Measurements from ENCODE around the gene HSPA12A. TPM values are rescaled to one million over a fixed set of nuclear protein-coding genes. Genes with fewer than 3 reads are reported as not detected.
"Not testable (repeated sequence)": the region's sequence is repeated elsewhere in the genome, so short reads cannot be mapped to it uniquely, and the experiment has no call there.

HSPA12A gene
- total RNA-seq, 2 experiments from 2014 or later: 0.49 TPM; not detected in 1

DNA sequence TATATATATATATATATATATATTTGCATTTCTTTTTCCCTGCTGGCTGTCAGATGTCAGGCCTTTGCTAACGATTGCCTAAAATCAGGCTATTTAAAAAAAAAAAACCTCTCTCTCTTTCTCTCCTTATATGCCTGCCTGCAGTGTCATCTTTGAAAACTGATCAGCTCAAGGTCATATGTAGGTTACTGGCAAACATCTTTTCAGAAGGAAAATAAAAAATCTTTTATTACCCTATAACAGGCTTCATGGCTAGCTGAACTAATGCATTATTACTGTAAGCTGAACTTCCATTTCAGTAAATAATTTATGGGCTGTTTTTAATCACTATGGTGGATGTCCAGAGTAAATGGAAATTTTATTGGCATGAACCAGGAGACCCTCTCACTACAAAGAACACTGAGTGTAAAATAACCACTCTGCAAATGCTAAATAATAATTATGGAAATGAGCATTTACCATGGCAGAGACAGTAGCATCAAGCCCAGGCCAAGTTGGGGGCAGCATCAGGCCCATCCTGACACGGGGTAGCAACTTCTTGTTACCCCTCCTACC lies 29.3 kb downstream of the HSPA12A start:
- no peaks in the 10 kb centered on the region for H3K36me3 ChIP-seq (ENCODE audit: insufficient read depth, low read length)
- intact Hi-C loops (cut with DNase I, micrococcal nuclease): no loop called here
- no peak for DNase-seq
- CTCF ChIA-PET: no interaction called here
- TF ChIP-seq, protein P1, sequence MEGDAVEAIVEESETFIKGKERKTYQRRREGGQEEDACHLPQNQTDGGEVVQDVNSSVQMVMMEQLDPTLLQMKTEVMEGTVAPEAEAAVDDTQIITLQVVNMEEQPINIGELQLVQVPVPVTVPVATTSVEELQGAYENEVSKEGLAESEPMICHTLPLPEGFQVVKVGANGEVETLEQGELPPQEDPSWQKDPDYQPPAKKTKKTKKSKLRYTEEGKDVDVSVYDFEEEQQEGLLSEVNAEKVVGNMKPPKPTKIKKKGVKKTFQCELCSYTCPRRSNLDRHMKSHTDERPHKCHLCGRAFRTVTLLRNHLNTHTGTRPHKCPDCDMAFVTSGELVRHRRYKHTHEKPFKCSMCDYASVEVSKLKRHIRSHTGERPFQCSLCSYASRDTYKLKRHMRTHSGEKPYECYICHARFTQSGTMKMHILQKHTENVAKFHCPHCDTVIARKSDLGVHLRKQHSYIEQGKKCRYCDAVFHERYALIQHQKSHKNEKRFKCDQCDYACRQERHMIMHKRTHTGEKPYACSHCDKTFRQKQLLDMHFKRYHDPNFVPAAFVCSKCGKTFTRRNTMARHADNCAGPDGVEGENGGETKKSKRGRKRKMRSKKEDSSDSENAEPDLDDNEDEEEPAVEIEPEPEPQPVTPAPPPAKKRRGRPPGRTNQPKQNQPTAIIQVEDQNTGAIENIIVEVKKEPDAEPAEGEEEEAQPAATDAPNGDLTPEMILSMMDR (IDR thresholded peaks at IDR 0.05): no peak
- Mint-ChIP-seq H3K4me1 (ENCODE audit: low read depth) (no peaks in the 10 kb centered on the region), H3K4me3 (no peak overlapping the region), H3K27me3 (peaks cover 81% of the 10 kb centered on the region), H3K36me3 (ENCODE audit: low read depth) (no peaks in the 10 kb centered on the region), H3K27ac (no peak overlapping the region), H3K9me3 (no peaks in the 10 kb centered on the region)
- no peaks in the 10 kb centered on the region for H3K4me1 ChIP-seq (ENCODE audit: insufficient read depth, low read length)
- POLR2A ChIA-PET: no interaction called here
- H3K27ac ChIP-seq (ENCODE audit: low read depth in 1 of 2, low read length in 2 of 2): no peak overlapping the region
- H3K9me3 ChIP-seq (ENCODE audit: control insufficient read depth in 1 of 2, insufficient read depth in 1 of 2, low read length in 2 of 2): peaks cover 0 to 4% of the 10 kb centered on the region in 2 experiments
- H3K27me3 ChIP-seq (ENCODE audit: control insufficient read depth in 1 of 2, insufficient read depth in 2 of 2, low read length in 2 of 2): peaks cover 17 to 36% of the 10 kb centered on the region in 2 experiments
- no peak for ATAC-seq (ENCODE audit: poor library complexity)
- H3K4me3 ChIP-seq (ENCODE audit: low read length): no peak overlapping the region

DNA sequence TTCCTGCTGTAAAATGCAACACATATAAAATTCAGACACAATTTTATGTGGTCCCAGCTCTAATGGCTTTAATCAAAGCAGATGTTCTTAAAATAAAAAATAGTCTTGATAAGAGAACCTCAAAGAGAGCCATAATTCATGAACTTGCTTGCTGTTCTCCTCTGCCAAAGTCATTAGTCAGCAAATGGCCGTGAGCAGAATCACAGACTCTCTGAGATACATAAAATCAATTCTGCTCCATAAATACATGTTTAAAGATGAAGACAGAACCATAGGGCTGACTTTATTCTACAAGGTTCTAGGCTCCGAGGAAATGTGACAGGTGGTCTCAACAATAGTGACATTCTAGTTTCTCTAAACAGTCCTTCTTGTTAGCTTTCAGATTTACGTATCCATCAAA lies 29.8 kb downstream of the HSPA12A start:
- H3K4me3 Mint-ChIP-seq: no peak overlapping the region
- ChIA-PET POLR2A (no interaction called here), CTCF (no interaction called here)
- Histone ChIP-seq H3K27ac (ENCODE audit: low read depth in 1 of 2, low read length in 2 of 2) (no peak overlapping the region), H3K4me3 (ENCODE audit: low read length) (no peak overlapping the region), H3K9me3 (ENCODE audit: control insufficient read depth in 1 of 2, insufficient read depth in 1 of 2, low read length in 2 of 2) (peaks cover 0 to 4% of the 10 kb centered on the region in 2 experiments), H3K27me3 (ENCODE audit: control insufficient read depth in 1 of 2, insufficient read depth in 2 of 2, low read length in 2 of 2) (peaks cover 14 to 34% of the 10 kb centered on the region in 2 experiments), H3K4me1 (ENCODE audit: insufficient read depth, low read length) (no peaks in the 10 kb centered on the region), H3K36me3 (ENCODE audit: insufficient read depth, low read length) (no peaks in the 10 kb centered on the region)
- H3K9me3 Mint-ChIP-seq: no peaks in the 10 kb centered on the region
- no peak for DNase-seq
- no peaks in the 10 kb centered on the region for H3K36me3 Mint-ChIP-seq (ENCODE audit: low read depth)
- no peak for ATAC-seq (ENCODE audit: poor library complexity)
- H3K27ac Mint-ChIP-seq: no peak overlapping the region
- peaks cover 83% of the 10 kb centered on the region for H3K27me3 Mint-ChIP-seq
- intact Hi-C loops (cut with DNase I, micrococcal nuclease): no loop called here
- TF ChIP-seq, protein P1 (IDR thresholded peaks at IDR 0.05): no peak
- no peaks in the 10 kb centered on the region for H3K4me1 Mint-ChIP-seq (ENCODE audit: low read depth)

DNA sequence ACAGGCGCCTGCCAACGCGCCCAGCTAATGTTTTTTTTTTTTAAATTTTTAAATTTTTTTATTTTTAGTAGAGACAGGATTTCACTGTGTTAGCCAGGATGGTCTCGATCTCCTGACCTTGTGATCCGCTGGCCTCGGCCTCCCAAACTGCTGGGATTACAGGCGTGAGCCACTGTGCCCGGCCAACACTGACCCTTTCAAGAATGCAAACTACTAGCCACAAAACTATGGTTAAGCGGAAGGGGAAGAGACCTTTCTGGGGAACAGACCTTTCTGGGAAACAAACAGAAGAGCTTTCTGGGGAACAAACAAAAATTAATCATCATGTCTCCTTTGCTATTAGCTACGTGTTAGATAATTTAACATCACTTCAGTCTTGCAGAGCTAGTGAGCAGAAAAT lies 30.6 kb downstream of the HSPA12A start:
- H3K9me3 ChIP-seq (ENCODE audit: control insufficient read depth in 1 of 2, insufficient read depth in 1 of 2, low read length in 2 of 2); CTCF ChIA-PET; H3K27ac Mint-ChIP-seq; H3K27ac ChIP-seq (ENCODE audit: low read depth in 1 of 2, low read length in 2 of 2); H3K4me3 ChIP-seq (ENCODE audit: low read length); intact Hi-C loops (cut with DNase I, micrococcal nuclease); H3K36me3 Mint-ChIP-seq (ENCODE audit: low read depth); ATAC-seq (ENCODE audit: poor library complexity); H3K36me3 ChIP-seq (ENCODE audit: insufficient read depth, low read length); H3K4me1 ChIP-seq (ENCODE audit: insufficient read depth, low read length); H3K4me1 Mint-ChIP-seq (ENCODE audit: low read depth); H3K9me3 Mint-ChIP-seq; H3K4me3 Mint-ChIP-seq; DNase-seq; POLR2A ChIA-PET: not testable (repeated sequence)
- peaks cover 80% of the 10 kb centered on the region for H3K27me3 Mint-ChIP-seq
- H3K27me3 ChIP-seq (ENCODE audit: control insufficient read depth in 1 of 2, insufficient read depth in 2 of 2, low read length in 2 of 2): peaks cover 8 to 29% of the 10 kb centered on the region in 2 experiments

DNA sequence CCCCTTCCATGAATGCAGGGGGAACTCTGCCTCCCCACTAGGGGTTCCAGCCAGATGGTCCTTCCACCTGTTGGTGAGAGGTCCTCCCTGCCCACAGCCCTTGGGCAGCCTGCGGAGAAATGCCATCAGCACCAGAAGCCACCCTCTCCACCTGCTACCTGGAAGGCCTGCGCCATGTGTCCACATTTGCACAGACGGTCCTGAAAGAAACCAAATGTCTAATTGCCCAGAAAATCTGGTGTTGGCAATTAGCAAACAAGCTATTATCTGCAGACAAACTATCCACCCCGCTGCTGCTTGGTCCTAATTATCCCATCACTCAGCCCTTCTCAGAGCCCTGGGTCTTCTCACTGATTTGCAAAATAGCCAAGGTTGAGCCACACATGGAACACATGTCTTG lies 32.3 kb downstream of the HSPA12A start:
- no peaks in the 10 kb centered on the region for H3K9me3 Mint-ChIP-seq
- intact Hi-C loops (cut with DNase I, micrococcal nuclease): no loop called here
- ChIA-PET POLR2A (no interaction called here), CTCF (no interaction called here)
- Histone ChIP-seq H3K27ac (ENCODE audit: low read depth in 1 of 2, low read length in 2 of 2) (no peak overlapping the region), H3K4me3 (ENCODE audit: low read length) (no peak overlapping the region), H3K27me3 (ENCODE audit: control insufficient read depth in 1 of 2, insufficient read depth in 2 of 2, low read length in 2 of 2) (peaks cover 5 to 22% of the 10 kb centered on the region in 2 experiments), H3K36me3 (ENCODE audit: insufficient read depth, low read length) (no peaks in the 10 kb centered on the region), H3K9me3 (ENCODE audit: control insufficient read depth in 1 of 2, insufficient read depth in 1 of 2, low read length in 2 of 2) (peaks cover 0 to 5% of the 10 kb centered on the region in 2 experiments), H3K4me1 (ENCODE audit: insufficient read depth, low read length) (no peaks in the 10 kb centered on the region)
- no peaks in the 10 kb centered on the region for H3K36me3 Mint-ChIP-seq (ENCODE audit: low read depth)
- TF ChIP-seq, protein P1 (IDR thresholded peaks at IDR 0.05): no peak
- ATAC-seq (ENCODE audit: poor library complexity) (no peak), DNase-seq (no peak)
- no peak overlapping the region for H3K4me3 Mint-ChIP-seq
- no peak overlapping the region for H3K27ac Mint-ChIP-seq
- H3K27me3 Mint-ChIP-seq: peaks cover 78% of the 10 kb centered on the region
- H3K4me1 Mint-ChIP-seq (ENCODE audit: low read depth): no peaks in the 10 kb centered on the region

All from CD4-positive, alpha-beta T cell (primary cell).